HG03064 (cell line): Measurements from ENCODE around the gene DNAJC4.

Experiments used
- ATAC-seq: cut with Tn5 transposase; IDR thresholded peaks from one replicate; pipeline ENCODE4 v1.9.1; 2021; ENCODE audit warnings: low read depth; ENCODE audit not compliant: unreplicated experiment

Gene DNAJC4

GRCh38 chr11:64255135-64256128 lies 25.1 kb downstream of the DNAJC4 start:
- ATAC-seq: no peak

- no peak for ATAC-seq
Measured at GRCh38 chr11:64256300-64256699, 26.0 kb downstream of the DNAJC4 start.

GRCh38 chr11:64258356-64258755 lies 28.0 kb downstream of the DNAJC4 start:
- no peak for ATAC-seq

- ATAC-seq: no peak
Measured at GRCh38 chr11:64258946-64259532, 28.7 kb downstream of the DNAJC4 start.

GRCh38 chr11:64259533-64260067 lies 29.3 kb downstream of the DNAJC4 start:
- ATAC-seq: no peak

- no peak for ATAC-seq
Measured at GRCh38 chr11:64260147-64260708, 29.9 kb downstream of the DNAJC4 start.

- no peak for ATAC-seq
Measured at GRCh38 chr11:64261556-64262080, 31.3 kb downstream of the DNAJC4 start.

- no peak for ATAC-seq
Measured at GRCh38 chr11:64262271-64263002, 32.1 kb downstream of the DNAJC4 start.

GRCh38 chr11:64263021-64263946 lies 32.9 kb downstream of the DNAJC4 start:
- ATAC-seq: no peak

- ATAC-seq: no peak
Measured at GRCh38 chr11:64263947-64264317, 33.6 kb downstream of the DNAJC4 start.

GRCh38 chr11:64264371-64264852 lies 34.1 kb downstream of the DNAJC4 start:
- no peak for ATAC-seq

- ATAC-seq: no peak
Measured at GRCh38 chr11:64265176-64266160, 35.1 kb downstream of the DNAJC4 start.

GRCh38 chr11:64266339-64266738 lies 36.0 kb downstream of the DNAJC4 start:
- no peak for ATAC-seq

- no peak for ATAC-seq
Measured at GRCh38 chr11:64267207-64267945, 37.0 kb downstream of the DNAJC4 start.

- no peak for ATAC-seq
Measured at GRCh38 chr11:64268025-64268892, 37.9 kb downstream of the DNAJC4 start.

GRCh38 chr11:64268893-64269539 lies 38.7 kb downstream of the DNAJC4 start:
- ATAC-seq: peak; percentile 22
